NCI-H187 treated with DMSO at 0.1 percent for 48 hours (cell line): Measurements from ENCODE around the gene SNTB2.

Source experiments
- DNase-seq: peaks from one replicate; lab custom pipeline; 2025; lab: John Stamatoyannopoulos, UW

Gene SNTB2

GRCh38 chr16:69318911-69319289 is 131.9 kb downstream of the SNTB2 start:
- DNase-seq: no peak

GRCh38 chr16:69319381-69319780 is 132.4 kb downstream of the SNTB2 start:
- DNase-seq: no peak

GRCh38 chr16:69319826-69320739 is 133.1 kb downstream of the SNTB2 start:
- DNase-seq: no peak

GRCh38 chr16:69320740-69321073 is 133.7 kb downstream of the SNTB2 start:
- DNase-seq: no peak

- DNase-seq: no peak
These were observed 134.1 kb downstream of the SNTB2 start for GRCh38 chr16:69321080-69321479.

- no peak for DNase-seq
These were observed 135.4 kb downstream of the SNTB2 start for GRCh38 chr16:69322343-69322742.

GRCh38 chr16:69323415-69323814 is 136.5 kb downstream of the SNTB2 start:
- DNase-seq: no peak

GRCh38 chr16:69324013-69324531 is 137.1 kb downstream of the SNTB2 start:
- no peak for DNase-seq

- DNase-seq: no peak
These were observed 137.8 kb downstream of the SNTB2 start for GRCh38 chr16:69324585-69325253.

GRCh38 chr16:69325784-69326171 is 138.8 kb downstream of the SNTB2 start:
- no peak for DNase-seq

GRCh38 chr16:69326172-69326873 is 139.4 kb downstream of the SNTB2 start:
- no peak for DNase-seq

GRCh38 chr16:69327585-69328310 is 140.8 kb downstream of the SNTB2 start:
- no peak for DNase-seq

GRCh38 chr16:69328854-69329316 is 141.9 kb downstream of the SNTB2 start:
- DNase-seq: no peak

GRCh38 chr16:69329369-69330285 is 142.7 kb downstream of the SNTB2 start:
- DNase-seq: no peak

GRCh38 chr16:69330286-69331109 is 143.5 kb downstream of the SNTB2 start, which contains the start of gene PDF:
Gene PDF (minus strand): TSS chr16:69330588. CDS start chr16:69330570, 18 bp downstream.
- peak; percentile 5 for DNase-seq

GRCh38 chr16:69334696-69335095 is 147.7 kb downstream of the SNTB2 start:
- no peak for DNase-seq

- no peak for DNase-seq
These were observed 151.8 kb downstream of the SNTB2 start for GRCh38 chr16:69338557-69339288.

GRCh38 chr16:69339289-69340094 is 152.5 kb downstream of the SNTB2 start, which contains the start of the genes COG8 and NIP7:
Gene COG8 (minus strand): TSS chr16:69339564. CDS start chr16:69339552, 12 bp downstream.
Gene NIP7 (plus strand): TSS chr16:69339772. CDS start chr16:69339830, 58 bp downstream.
- DNase-seq: peak; percentile 91
